Renal cortical epithelial cell (primary cell): ENCODE results near the gene PPP1R9B. TPM values are rescaled to one million over a fixed set of nuclear protein-coding genes. Genes with fewer than 3 reads are reported as not detected.
A peak's percentile ranks its signal among the peaks of the same experiment; 100 is the strongest.

ENCODE experiments used
- DNase-seq: peaks from one replicate; pipeline ENCODE4 v3.0.0-alpha.2; 2011; ENCODE audit warnings: low read depth
- total RNA-seq: library from RNA; depleted of rRNA; stranded (reverse); fragments of >200 nt; gene quantifications from 2 replicates; pipeline ENCODE4 v1.2.3, GENCODE V29; 2014

Gene PPP1R9B
- total RNA-seq, 1 donor from 2014 or later = 39.9 TPM

- DNase-seq = peak; percentile 18
Measured at GRCh38 chr17:50173335-50173941, 23.0 kb upstream of the PPP1R9B start.

- DNase-seq = no peak
Measured at GRCh38 chr17:50172936-50173334, 22.5 kb upstream of the PPP1R9B start.

DNA sequence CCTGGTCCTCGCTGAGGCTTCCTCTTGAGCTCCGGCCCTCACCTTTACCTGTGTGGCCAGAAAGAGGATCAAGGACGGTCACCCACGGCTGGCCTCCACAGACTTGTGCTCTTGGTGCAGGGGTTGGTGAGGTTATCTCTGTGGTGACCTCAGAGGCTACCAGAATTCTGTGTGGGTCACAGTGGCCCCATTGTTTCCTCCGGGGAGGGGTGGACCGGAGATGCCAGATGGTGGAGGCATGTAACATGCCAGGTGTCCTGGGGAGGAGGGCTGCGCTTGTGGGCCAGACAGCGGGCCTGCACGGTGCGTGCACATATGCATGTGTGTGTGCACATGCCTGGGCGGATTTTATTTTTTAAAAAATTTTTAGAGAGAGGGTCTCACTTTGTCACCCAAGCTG, 21.7 kb upstream of the PPP1R9B start:
- no peak for DNase-seq

- DNase-seq = no peak
Measured at GRCh38 chr17:50171371-50172071, 21.0 kb upstream of the PPP1R9B start.

GRCh38 chr17:50170662-50171370, 20.3 kb upstream of the PPP1R9B start:
- peak; percentile 7 for DNase-seq

DNA sequence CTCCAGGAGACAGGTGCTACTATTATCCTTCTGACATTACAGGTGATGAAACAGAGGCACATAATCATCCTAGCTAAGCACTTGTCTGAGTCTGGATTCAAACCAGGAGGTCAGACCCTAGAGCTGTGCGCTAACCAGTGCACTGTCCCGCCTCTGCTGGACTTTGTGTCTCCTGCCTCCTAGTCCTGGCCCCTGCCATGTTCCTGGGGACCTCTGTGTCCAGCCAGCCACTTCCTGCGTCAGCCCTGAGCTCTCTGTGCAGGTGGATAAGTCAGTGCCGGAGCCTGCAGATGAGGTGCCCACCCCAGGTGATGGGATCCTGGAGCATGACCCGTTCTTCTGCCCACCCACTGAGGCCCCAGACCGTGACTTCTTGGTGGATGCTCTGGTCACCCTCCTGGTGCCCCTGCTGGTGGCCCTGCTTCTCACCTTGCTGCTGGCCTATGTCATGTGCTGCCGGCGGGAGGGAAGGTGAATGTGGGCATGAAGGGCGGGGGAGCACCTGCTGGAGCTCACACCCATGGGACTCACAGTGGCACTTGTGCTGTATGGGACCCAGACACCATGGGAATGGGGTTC, 19.5 kb upstream of the PPP1R9B start:
- no peak for DNase-seq

DNA sequence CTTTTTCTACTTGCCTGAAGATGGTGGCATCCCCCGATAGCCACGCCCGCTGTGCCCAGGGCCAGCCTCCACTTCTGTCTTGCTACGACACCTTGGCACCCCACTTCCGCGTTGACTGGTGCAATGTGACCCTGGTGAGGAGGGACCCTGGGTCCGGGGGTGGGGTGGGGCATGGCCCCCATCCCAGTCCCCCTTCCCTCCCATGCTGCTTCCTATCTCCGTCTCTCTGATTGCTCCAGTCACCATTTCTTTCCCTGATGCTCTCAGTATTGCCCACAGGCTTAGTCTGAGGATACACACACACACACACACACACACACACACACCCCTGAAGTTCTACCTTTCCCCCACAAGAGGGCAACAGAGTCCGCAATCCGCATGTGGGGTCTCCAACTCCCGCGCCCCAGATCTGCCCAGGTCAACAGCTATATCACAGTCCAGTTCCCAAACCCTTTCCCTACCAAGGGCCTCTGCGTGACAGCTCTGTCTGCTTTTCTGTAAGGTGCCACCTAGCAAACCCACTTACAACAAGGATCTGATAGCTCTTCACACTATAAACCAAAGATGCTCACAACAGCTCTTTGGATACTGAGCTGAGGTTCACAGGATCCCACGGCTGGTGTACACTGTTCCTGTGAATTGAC, 18.8 kb upstream of the PPP1R9B start:
- peak; percentile 21 for DNase-seq

- DNase-seq = no peak
Measured at GRCh38 chr17:50168319-50168718, 17.8 kb upstream of the PPP1R9B start.

GRCh38 chr17:50167371-50167770, 16.9 kb upstream of the PPP1R9B start:
- DNase-seq = no peak

GRCh38 chr17:50166518-50167181, 16.2 kb upstream of the PPP1R9B start:
- DNase-seq = no peak

DNA sequence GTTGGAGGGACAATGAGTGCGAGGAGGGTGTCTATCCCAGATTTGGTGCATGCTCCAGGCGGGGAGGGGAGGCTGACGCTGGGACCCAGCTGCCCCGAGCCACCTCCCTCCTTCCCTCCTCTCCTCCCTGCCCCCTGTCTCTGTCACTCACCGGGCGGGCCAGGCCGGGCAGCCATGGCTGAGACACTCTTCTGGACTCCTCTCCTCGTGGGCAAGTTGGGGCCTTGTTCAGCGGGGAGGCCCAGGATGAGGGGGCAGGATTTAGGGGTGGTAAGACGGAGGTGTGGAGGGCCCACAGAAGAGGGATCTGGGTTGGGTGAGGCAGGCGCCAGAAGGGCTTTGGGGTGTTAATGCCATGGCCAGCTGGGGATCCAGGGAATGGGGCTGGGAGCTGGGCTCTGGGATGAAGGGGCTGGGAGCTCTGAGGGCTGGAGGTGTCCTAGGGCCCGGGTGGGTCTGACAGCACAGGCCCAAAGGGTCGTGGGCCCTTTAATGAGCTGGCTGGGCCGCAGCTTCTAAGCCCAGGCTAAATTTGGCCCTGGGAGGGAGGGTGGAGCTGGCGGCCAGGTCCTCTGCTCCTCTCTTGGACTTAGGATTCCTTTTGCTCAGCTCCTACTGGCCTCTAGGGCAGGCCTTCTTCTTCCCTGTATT, 15.5 kb upstream of the PPP1R9B start, which contains the start of gene SGCA:
Gene SGCA, plus strand, starts transcription at position 139 of the 651 bp plus-strand sequence. Its CDS starts 36 bp downstream, at position 175.
- no peak for DNase-seq

- no peak for DNase-seq
Measured at GRCh38 chr17:50165466-50165865, 15.0 kb upstream of the PPP1R9B start.

- DNase-seq = no peak
Measured at GRCh38 chr17:50165066-50165465, 14.6 kb upstream of the PPP1R9B start.

GRCh38 chr17:50164697-50164988, 14.2 kb upstream of the PPP1R9B start:
- DNase-seq = no peak

- DNase-seq = no peak
Measured at GRCh38 chr17:50163843-50164696, 13.6 kb upstream of the PPP1R9B start.

- DNase-seq = no peak
Measured at GRCh38 chr17:50162466-50163254, 12.2 kb upstream of the PPP1R9B start.

DNA sequence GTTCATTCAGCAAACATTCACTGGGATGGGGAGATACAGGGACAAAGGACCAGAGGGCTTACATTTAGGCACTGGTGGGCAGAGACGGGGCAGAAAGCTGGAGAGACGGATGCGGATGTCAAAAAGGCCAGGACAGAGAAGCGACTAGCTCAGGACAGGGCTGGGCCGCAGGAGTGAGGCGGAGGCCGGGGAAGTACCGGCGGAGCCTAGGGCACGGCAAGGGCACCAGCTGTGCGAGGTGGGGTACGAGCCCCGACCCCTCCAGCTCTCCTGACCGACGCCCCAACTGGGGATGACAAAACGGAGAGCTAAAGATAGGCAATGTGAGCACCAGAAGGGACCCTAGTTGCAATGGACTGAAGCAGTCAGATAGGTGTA, 11.4 kb upstream of the PPP1R9B start:
- DNase-seq = no peak

DNA sequence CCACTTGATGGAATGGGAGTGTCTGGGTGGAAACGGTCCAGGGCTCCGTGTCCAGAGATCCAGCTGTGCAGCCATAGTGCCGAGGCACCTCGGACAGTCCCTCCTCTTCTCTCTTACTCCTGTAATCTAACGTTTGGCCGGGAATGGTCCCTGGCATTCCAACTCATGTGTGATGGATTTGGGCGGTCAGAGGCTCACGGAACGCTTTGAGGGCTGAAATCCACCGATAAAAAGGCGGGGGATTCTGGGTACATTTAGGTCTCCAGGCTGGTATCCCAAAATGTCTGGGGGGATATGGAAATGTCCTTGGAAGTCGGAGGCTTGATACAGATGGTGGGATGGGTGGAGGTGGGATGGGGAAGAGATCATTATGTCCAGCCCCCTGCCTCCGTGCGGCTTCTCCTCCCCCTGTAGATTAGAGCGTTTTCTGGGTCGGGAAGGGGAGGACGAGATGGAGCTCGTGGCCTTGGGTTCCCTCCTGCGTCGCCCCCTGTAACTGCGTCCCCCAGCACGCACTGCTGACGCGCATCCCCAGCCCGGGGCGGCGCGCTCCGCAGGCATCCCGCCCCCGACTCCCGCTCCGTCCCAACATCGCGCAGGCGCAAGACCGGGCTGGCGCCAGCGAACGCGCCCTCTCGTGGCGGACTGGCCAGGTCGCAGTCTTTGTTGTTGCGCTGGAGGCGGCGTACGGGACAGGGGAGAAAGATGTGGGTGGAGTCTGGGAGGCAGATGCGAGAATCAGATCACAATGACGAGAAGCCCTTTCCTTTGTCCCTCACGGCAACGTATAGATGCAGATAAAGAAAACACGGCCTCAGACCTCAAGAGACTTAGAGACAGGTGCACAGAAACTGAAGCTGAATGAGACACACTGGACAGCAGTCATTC, 10.8 kb upstream of the PPP1R9B start:
- peak; percentile 54 for DNase-seq
